Measurements from ENCODE around the gene RBSN. TPM values are rescaled to one million over a fixed set of nuclear protein-coding genes. Genes with fewer than 3 reads are reported as not detected.

RBSN gene
- total and polyA plus RNA-seq, 2 donors from 2014 or later: 5.7 to 24.0 TPM

DNA sequence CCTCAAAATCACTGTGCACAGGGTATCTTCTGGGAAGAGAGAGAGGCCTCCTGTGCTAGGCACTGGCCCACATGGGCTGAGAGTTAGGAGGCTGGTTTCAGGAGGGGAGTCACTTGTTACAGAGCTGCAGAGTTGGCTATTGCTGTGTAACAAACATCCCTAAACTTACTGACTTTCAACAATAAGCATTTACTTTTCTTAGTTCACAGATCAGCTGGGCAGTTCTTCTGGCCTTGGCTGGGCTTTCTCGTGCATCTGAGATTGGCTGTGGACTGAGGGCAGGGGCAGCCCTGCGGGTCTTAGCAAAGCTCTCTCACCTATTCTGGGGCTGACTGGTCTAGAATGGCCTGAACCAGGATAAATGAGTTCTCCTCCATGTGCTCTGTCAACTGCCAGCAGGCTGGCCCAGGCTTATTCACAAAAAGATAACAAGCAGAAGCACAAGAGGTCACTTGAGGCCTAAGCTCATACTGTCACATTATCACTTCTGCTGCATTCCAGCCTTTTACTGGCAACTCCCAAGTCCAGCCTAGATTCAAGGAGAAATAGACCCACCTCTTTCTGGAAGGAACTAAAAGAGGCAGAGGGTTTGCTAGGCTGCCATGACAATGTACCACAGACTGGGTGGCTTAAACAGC is 17.2 kb upstream of the RBSN start:
- H3K9ac ChIP-seq (ENCODE audit: low read length in 3 of 3): no peak overlapping the region
- H3K4me1 ChIP-seq (ENCODE audit: control insufficient read depth in 2 of 3, insufficient read depth in 2 of 3, low read depth in 1 of 3, low read length in 3 of 3): no peaks in the 10 kb centered on the region
- TF ChIP-seq, protein P1, sequence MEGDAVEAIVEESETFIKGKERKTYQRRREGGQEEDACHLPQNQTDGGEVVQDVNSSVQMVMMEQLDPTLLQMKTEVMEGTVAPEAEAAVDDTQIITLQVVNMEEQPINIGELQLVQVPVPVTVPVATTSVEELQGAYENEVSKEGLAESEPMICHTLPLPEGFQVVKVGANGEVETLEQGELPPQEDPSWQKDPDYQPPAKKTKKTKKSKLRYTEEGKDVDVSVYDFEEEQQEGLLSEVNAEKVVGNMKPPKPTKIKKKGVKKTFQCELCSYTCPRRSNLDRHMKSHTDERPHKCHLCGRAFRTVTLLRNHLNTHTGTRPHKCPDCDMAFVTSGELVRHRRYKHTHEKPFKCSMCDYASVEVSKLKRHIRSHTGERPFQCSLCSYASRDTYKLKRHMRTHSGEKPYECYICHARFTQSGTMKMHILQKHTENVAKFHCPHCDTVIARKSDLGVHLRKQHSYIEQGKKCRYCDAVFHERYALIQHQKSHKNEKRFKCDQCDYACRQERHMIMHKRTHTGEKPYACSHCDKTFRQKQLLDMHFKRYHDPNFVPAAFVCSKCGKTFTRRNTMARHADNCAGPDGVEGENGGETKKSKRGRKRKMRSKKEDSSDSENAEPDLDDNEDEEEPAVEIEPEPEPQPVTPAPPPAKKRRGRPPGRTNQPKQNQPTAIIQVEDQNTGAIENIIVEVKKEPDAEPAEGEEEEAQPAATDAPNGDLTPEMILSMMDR (IDR thresholded peaks at IDR 0.05; ENCODE audit: borderline replicate concordance, extremely low read depth, insufficient read depth): no peak
- no peak overlapping the region for H3K27ac ChIP-seq (ENCODE audit: low read depth in 2 of 2, low read length in 2 of 2)
- no peak for FAIRE-seq
- intact Hi-C loops (cut with DNase I): no loop called here
- H3K4me3 ChIP-seq (ENCODE audit: low read length in 3 of 3): no peak overlapping the region
- DNase-seq: no peak
- no peaks in the 10 kb centered on the region for H3K36me3 ChIP-seq (ENCODE audit: control insufficient read depth in 2 of 3, insufficient read depth in 3 of 3, low read length in 3 of 3)
- H3K27me3 ChIP-seq (ENCODE audit: control insufficient read depth, insufficient read depth, low read length): no peaks in the 10 kb centered on the region
- no peaks in the 10 kb centered on the region for H3K9me3 ChIP-seq (ENCODE audit: control insufficient read depth in 2 of 3, insufficient read depth in 1 of 3, low read length in 3 of 3)

DNA sequence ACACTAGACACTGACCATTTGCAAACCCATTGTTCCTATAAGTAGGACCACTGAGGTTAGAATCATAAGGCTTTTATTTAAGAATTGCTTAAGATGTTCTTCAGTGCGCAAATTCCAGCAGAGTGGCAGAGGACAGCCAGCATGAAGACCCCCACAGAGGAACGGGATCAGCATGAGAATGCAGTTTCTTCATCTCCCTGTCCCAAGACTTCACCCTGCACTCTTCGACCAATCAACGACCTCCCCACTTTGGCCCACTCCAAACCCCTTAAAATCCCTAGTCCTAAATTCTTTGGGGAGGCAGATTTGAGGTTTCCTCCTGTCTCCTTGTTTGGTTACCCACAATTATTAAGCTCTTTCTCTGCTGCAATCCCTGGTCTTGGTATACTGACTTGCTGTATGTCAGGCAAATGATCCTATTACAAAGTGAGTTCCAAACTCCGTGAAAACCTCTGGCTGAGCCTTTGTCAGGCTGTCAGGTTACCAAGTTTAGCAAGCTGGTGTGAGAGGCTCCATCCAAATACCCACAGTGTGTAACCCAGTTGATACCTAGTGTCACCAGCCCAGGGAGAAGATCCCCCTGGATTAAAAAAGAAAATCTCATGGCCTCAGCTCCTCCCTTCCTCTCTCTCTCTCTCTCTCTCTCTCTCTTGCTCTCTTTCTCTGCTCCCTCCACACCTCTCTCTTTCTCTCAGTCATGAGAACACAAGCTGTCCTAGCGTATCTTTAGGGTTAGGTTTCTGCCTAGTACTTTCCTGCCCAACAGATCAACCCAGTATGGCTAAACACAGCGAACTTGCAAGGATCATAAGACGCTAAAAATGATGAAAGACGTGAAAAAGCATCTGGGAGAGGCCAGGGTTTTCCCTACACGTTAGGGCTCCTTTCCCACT is 15.8 kb upstream of the RBSN start:
- no peak overlapping the region for H3K9ac ChIP-seq (ENCODE audit: low read length in 3 of 3)
- no peak overlapping the region for H3K4me3 ChIP-seq (ENCODE audit: low read length in 3 of 3)
- H3K9me3 ChIP-seq (ENCODE audit: control insufficient read depth in 2 of 3, insufficient read depth in 1 of 3, low read length in 3 of 3): no peaks in the 10 kb centered on the region
- no peaks in the 10 kb centered on the region for H3K27me3 ChIP-seq (ENCODE audit: control insufficient read depth, insufficient read depth, low read length)
- intact Hi-C loops (cut with DNase I): no loop called here
- TF ChIP-seq, protein P1 (IDR thresholded peaks at IDR 0.05; ENCODE audit: borderline replicate concordance, extremely low read depth, insufficient read depth): no peak
- FAIRE-seq (no peak), DNase-seq (no peak)
- H3K36me3 ChIP-seq (ENCODE audit: control insufficient read depth in 2 of 3, insufficient read depth in 3 of 3, low read length in 3 of 3): no peaks in the 10 kb centered on the region
- no peaks in the 10 kb centered on the region for H3K4me1 ChIP-seq (ENCODE audit: control insufficient read depth in 2 of 3, insufficient read depth in 2 of 3, low read depth in 1 of 3, low read length in 3 of 3)
- H3K27ac ChIP-seq (ENCODE audit: low read depth in 2 of 2, low read length in 2 of 2): no peak overlapping the region

DNA sequence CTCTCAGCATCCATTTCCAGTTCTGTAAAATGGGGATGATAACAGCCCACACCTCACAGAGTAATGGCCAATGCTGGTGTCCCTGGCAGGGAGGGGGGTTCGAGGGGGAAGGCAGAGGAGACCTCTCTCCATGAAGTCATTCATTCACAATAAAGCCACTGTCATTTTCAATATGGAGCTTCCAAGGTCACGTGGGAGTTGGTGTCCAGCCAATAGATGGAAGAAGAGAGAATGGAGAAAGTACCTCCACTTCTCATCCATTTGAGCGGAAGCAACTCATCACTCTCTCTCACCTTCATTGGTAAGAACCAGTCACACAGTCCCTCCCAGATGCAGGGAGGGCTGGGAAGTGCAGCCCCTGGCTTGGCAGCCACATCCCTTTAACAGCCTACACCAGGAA is 14.9 kb upstream of the RBSN start:
- H3K27me3 ChIP-seq (ENCODE audit: control insufficient read depth, insufficient read depth, low read length): no peaks in the 10 kb centered on the region
- TF ChIP-seq, protein P1 (IDR thresholded peaks at IDR 0.05; ENCODE audit: borderline replicate concordance, extremely low read depth, insufficient read depth): no peak

More for the DNA sequence above, 14.9 kb upstream of the RBSN start:
- Histone ChIP-seq H3K9ac (ENCODE audit: low read length in 3 of 3) (no peak overlapping the region), H3K9me3 (ENCODE audit: control insufficient read depth in 2 of 3, insufficient read depth in 1 of 3, low read length in 3 of 3) (no peaks in the 10 kb centered on the region), H3K4me3 (ENCODE audit: low read length in 3 of 3) (no peak overlapping the region), H3K4me1 (ENCODE audit: control insufficient read depth in 2 of 3, insufficient read depth in 2 of 3, low read depth in 1 of 3, low read length in 3 of 3) (no peaks in the 10 kb centered on the region), H3K36me3 (ENCODE audit: control insufficient read depth in 2 of 3, insufficient read depth in 3 of 3, low read length in 3 of 3) (no peaks in the 10 kb centered on the region), H3K27ac (ENCODE audit: low read depth in 2 of 2, low read length in 2 of 2) (no peak overlapping the region)
- intact Hi-C loops (cut with DNase I): no loop called here
- DNase-seq (no peak), FAIRE-seq (no peak)

All from kidney (tissue), 14 donors.